ENCODE results near the gene ZNF800. TPM values are rescaled to one million over a fixed set of nuclear protein-coding genes. Genes with fewer than 3 reads are reported as not detected.

Gene ZNF800
- total and polyA plus RNA-seq, 2 donors (not counting 1 experiment from before 2014, with no cell fraction given) = 22.6 to 62.9 TPM

DNA sequence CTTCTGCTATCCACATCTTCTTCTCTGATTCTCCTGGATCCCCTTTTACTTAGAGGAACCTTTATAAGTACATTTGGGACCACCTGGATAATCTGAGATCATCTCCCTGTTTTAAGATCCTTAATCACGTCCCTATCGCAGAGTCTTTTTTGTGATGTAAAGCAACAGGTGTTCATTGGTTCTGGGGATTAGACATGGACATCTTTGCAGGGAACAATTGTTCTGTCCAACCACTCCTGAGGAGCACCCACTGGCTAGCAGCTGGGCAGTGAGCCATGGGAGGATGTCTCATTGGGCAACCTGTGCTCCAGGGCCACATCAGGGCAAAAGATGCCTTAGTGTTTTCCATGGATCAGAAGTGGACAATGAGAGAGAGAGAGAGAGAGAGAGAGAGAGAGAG, 56.0 kb downstream of the ZNF800 start:
- no peak for ATAC-seq (ENCODE audit: low read depth)

DNA sequence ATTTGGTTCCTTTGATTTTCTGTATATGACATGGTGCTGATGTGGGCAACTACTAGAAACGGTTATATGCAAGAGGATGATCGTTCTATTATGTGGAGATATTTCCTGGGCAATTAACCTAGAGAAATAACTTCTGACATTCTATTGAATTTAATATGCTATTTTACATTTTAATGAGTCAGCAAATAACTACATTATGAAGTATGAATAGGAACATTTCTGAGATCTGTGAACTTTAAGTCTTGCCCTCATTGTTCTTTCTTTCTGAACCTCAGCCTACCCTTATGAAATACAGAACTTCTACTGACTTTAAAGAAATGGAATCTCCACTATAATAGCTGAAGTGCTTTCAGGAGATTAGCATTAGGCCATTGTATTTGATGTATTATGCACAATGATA, 59.6 kb downstream of the ZNF800 start:
- no peak for TF ChIP-seq EZH2 (IDR thresholded peaks at IDR 0.05; ENCODE audit: borderline replicate concordance, insufficient read depth, low read depth, low read length, poor library complexity, severe bottlenecking)
- TF ChIP-seq, protein P1, sequence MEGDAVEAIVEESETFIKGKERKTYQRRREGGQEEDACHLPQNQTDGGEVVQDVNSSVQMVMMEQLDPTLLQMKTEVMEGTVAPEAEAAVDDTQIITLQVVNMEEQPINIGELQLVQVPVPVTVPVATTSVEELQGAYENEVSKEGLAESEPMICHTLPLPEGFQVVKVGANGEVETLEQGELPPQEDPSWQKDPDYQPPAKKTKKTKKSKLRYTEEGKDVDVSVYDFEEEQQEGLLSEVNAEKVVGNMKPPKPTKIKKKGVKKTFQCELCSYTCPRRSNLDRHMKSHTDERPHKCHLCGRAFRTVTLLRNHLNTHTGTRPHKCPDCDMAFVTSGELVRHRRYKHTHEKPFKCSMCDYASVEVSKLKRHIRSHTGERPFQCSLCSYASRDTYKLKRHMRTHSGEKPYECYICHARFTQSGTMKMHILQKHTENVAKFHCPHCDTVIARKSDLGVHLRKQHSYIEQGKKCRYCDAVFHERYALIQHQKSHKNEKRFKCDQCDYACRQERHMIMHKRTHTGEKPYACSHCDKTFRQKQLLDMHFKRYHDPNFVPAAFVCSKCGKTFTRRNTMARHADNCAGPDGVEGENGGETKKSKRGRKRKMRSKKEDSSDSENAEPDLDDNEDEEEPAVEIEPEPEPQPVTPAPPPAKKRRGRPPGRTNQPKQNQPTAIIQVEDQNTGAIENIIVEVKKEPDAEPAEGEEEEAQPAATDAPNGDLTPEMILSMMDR (IDR thresholded peaks at IDR 0.05) = no peak
- Histone ChIP-seq H3K9me3 (ENCODE audit: control extremely low read depth in 1 of 3, control insufficient read depth in 2 of 3, insufficient read depth in 1 of 3, low read length in 2 of 3) (peaks cover 0 to 1% (median 0%) of the 10 kb centered on the region in 3 donors), H3K4me3 (ENCODE audit: control extremely low read depth in 1 of 5, extremely low read depth in 1 of 5, insufficient read depth in 1 of 5, low read depth in 2 of 5, low read length in 4 of 5) (no peak overlapping the region), H3K27me3 (replicated peaks in 1 of 4; ENCODE audit: control extremely low read depth in 1 of 4, control insufficient read depth in 3 of 4, insufficient read depth in 4 of 4, low read length in 3 of 4) (peaks cover 0 to 8% (median 5%) of the 10 kb centered on the region in 4 experiments), H3K79me2 (ENCODE audit: control insufficient read depth, insufficient read depth, low read length) (no peaks in the 10 kb centered on the region), H4K20me1 (ENCODE audit: control insufficient read depth, insufficient read depth, low read length, poor library complexity, severe bottlenecking) (no peaks in the 10 kb centered on the region), H3K36me3 (replicated peaks in 1 of 2; ENCODE audit: control extremely low read depth in 1 of 2, control insufficient read depth in 1 of 2, extremely low read depth in 1 of 2, insufficient read depth in 2 of 2, low read length in 1 of 2) (no peaks in the 10 kb centered on the region), H2AFZ (ENCODE audit: insufficient read depth, low read depth, low read length, poor library complexity, severe bottlenecking) (no peak overlapping the region), H3K4me2 (replicated peaks; ENCODE audit: low read depth, low read length, poor library complexity, severe bottlenecking) (no peak overlapping the region), H3K27ac (ENCODE audit: low read length in 2 of 2) (no peak overlapping the region), H3K9ac (ENCODE audit: low read length) (no peak overlapping the region), H3K4me1 (ENCODE audit: control insufficient read depth in 2 of 2, insufficient read depth in 2 of 2, low read length in 2 of 2) (no peaks in the 10 kb centered on the region)
- H3K4me3 Mint-ChIP-seq = no peak overlapping the region
- intact Hi-C loops (cut with micrococcal nuclease) = no loop called here
- WGBS (ENCODE audit: insufficient coverage) = no CpG with 5 or more reads among the region's 2 CpGs
- DNase-seq (no peak), ATAC-seq (ENCODE audit: low read depth) (no peak)
- POLR2A ChIA-PET = no interaction called here
- H3K9me3 Mint-ChIP-seq (ENCODE audit: insufficient read depth) = no peaks in the 10 kb centered on the region
- CTCF ChIA-PET = no interaction called here
- H3K27me3 Mint-ChIP-seq = peaks cover 55% of the 10 kb centered on the region
- no peak overlapping the region for H3K27ac Mint-ChIP-seq
- H3K4me1 Mint-ChIP-seq = no peaks in the 10 kb centered on the region

More for the DNA sequence above, 56.0 kb downstream of the ZNF800 start:
- Histone ChIP-seq H3K27ac (ENCODE audit: low read length in 2 of 2) (no peak overlapping the region), H3K9me3 (ENCODE audit: control extremely low read depth in 1 of 3, control insufficient read depth in 2 of 3, insufficient read depth in 1 of 3, low read length in 2 of 3) (peaks cover 0 to 1% (median 0%) of the 10 kb centered on the region in 3 donors), H3K79me2 (ENCODE audit: control insufficient read depth, insufficient read depth, low read length) (no peaks in the 10 kb centered on the region), H3K4me3 (ENCODE audit: control extremely low read depth in 1 of 5, extremely low read depth in 1 of 5, insufficient read depth in 1 of 5, low read depth in 2 of 5, low read length in 4 of 5) (no peak overlapping the region), H3K4me2 (replicated peaks; ENCODE audit: low read depth, low read length, poor library complexity, severe bottlenecking) (no peak overlapping the region), H3K36me3 (replicated peaks in 1 of 2; ENCODE audit: control extremely low read depth in 1 of 2, control insufficient read depth in 1 of 2, extremely low read depth in 1 of 2, insufficient read depth in 2 of 2, low read length in 1 of 2) (no peaks in the 10 kb centered on the region), H4K20me1 (ENCODE audit: control insufficient read depth, insufficient read depth, low read length, poor library complexity, severe bottlenecking) (no peaks in the 10 kb centered on the region), H3K9ac (ENCODE audit: low read length) (no peak overlapping the region), H3K27me3 (replicated peaks in 1 of 4; ENCODE audit: control extremely low read depth in 1 of 4, control insufficient read depth in 3 of 4, insufficient read depth in 4 of 4, low read length in 3 of 4) (peaks cover 0 to 16% (median 10%) of the 10 kb centered on the region in 4 experiments), H3K4me1 (ENCODE audit: control insufficient read depth in 2 of 2, insufficient read depth in 2 of 2, low read length in 2 of 2) (no peaks in the 10 kb centered on the region), H2AFZ (ENCODE audit: insufficient read depth, low read depth, low read length, poor library complexity, severe bottlenecking) (no peak overlapping the region)
- peaks cover 50% of the 10 kb centered on the region for H3K27me3 Mint-ChIP-seq
- CTCF ChIA-PET = interaction anchor here (1.4 kb wide), 1 partner anchor 11 kb away, joined by 3 read pairs; no protein-coding TSS in a partner anchor
- no peak for DNase-seq
- no peaks in the 10 kb centered on the region for H3K9me3 Mint-ChIP-seq (ENCODE audit: insufficient read depth)
- no peak overlapping the region for H3K4me3 Mint-ChIP-seq
- TF ChIP-seq, protein P1 (IDR thresholded peaks at IDR 0.05) = no peak
- no peak for TF ChIP-seq EZH2 (IDR thresholded peaks at IDR 0.05; ENCODE audit: borderline replicate concordance, insufficient read depth, low read depth, low read length, poor library complexity, severe bottlenecking)
- POLR2A ChIA-PET = no interaction called here
- intact Hi-C loops (cut with micrococcal nuclease) = no loop called here
- no CpG with 5 or more reads among the region's 2 CpGs for WGBS (ENCODE audit: insufficient coverage)
- no peak overlapping the region for H3K27ac Mint-ChIP-seq
- H3K4me1 Mint-ChIP-seq = no peaks in the 10 kb centered on the region

Measured in B cell (primary cell).